Islet precursor cell (in vitro differentiated cells): ENCODE measurements around the gene RPS14.

Experiments
- DNase-seq: peaks from one replicate; pipeline ENCODE4 v3.0.0-alpha.2; 2018

Gene RPS14

DNA sequence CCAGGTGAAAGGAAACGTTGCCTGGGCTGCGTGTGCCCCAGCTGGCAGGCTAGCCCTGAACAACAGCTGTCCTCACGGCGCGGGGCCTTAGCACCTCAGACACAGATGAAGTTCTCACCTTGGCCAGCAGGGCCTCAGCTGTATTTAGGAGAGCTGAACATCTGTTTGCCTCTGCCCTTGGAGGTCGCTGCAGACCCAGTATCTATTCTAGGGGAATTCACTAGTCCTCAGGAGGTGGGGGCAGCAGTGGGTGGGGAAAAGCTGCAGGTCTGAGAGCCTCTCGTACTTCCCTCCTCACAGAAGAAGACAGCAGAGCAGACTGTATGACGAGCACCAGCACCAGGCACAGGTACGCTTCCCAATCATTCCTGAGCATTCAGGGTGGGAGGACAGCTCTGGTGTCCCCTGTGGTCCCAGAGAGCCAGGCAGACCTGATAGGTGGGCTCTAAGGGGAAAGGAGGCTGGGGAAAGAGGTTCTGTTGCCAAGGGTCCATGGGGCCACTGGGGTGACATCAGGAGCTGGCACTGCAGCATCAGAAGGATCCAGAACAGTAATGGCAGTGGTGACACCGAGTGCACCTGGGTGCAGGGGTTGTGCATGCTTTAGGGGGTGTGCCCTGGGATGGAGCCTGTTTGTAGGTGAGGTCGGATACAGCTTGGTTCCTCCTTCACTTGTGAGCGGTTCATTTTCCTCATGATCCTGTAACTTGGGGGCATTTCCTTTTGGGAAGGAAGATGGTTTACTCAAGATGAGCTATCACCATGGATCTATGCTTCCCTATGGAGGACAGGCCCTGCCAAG, 50.6 kb downstream of the RPS14 start:
- DNase-seq, result peak; percentile 72

DNA sequence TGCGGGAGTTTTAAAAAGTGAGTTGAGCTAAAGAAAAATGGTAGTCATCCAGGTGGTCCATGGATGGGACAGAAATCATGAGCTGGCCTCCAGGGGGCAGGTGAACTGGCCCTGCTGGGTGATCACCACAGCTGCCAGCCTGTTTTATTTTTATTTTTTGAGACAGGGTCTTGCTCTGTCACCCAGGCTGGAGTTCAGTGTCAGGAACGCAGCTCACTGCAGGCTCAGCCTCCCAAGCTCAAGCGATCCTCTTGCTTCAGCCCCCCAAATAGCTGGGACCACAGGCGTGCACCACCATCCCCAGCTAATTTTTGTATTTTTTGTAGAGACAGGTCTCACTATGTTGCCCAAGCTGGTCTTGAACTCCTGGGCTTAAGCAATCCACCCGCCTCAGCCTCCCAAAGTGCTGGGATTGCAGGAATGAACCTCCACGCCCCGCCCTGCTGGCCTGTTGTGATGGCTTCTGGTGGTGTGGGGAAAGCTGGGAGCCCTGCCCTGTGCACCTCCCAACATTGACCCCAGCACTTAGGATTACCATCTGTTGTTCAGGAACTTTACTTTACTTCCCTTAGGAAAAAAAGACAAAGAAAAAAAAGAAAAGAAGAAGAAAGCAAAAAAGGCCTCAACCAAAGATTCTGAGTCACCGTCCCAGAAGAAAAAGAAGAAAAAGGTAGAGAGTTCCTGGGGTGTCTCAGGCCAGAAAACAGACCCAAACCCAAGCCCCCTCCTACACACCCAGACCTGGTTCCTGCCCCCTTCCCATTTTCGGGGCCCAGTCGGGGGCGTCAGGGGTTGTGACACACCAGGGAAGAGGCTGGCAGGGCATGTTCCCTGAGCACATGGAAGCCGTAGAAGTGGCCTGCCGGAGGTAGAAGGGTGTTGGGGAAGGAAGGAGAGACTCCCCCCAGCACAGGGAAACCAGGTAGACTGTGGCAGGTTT, 51.5 kb downstream of the RPS14 start:
- DNase-seq, result no peak

DNA sequence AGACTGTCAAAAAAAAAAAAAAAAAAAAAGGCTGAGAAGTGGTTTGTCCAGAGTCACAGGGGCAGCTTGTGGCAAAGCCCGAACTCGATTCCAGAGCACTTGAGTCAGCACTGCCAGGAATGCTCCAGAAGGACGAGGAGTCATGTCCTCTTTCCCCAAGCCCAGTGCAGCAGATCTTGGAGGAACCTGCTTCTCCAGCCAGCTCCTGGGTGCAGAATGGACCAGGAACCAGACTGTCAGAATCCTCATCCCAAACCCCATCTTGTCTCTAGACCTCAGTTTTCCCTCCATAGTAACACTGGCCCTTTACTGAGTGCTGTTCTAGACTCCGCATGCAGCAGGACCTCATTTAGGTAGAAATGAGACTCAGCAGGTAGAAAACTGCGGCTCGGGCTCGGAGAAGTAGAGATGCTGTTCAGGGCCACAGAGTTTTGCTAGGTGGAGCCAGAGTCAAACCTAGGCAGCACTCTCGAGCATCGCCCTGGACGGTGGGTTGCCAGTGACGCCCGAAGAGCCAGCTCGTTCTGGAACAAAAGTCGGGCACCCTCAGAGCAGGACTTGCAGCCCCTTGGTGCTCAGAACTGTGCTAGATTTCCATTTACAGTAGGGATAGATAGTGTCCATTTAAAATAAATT, 52.3 kb downstream of the RPS14 start:
- no peak for DNase-seq

DNA sequence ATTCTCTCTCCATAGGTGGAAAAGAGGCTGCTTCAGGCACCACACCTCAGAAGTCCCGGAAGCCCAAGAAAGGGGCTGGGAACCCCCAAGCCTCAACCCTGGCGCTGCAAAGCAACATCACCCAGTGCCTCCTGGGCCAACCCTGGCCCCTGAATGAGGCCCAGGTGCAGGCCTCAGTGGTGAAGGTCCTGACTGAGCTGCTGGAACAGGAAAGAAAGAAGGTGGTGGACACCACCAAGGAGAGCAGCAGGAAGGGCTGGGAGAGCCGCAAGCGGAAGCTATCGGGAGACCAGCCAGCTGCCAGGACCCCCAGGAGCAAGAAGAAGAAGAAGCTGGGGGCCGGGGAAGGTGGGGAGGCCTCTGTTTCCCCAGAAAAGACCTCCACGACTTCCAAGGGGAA, 53.3 kb downstream of the RPS14 start:
- DNase-seq, result no peak

DNA sequence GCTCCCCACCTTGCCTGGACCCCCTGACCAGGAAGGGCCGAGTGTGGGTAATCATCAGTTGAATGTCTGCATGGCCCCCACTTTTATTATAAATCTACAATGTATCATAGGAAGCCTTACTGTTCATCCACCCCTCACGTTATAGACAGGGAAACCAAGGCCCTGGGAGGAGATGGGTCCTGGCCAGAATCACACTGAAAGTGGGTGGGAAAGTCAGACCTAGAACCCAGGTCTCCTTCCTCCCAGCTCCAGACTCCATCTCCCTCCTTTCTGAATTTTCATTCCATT, 53.9 kb downstream of the RPS14 start:
- no peak for DNase-seq

DNA sequence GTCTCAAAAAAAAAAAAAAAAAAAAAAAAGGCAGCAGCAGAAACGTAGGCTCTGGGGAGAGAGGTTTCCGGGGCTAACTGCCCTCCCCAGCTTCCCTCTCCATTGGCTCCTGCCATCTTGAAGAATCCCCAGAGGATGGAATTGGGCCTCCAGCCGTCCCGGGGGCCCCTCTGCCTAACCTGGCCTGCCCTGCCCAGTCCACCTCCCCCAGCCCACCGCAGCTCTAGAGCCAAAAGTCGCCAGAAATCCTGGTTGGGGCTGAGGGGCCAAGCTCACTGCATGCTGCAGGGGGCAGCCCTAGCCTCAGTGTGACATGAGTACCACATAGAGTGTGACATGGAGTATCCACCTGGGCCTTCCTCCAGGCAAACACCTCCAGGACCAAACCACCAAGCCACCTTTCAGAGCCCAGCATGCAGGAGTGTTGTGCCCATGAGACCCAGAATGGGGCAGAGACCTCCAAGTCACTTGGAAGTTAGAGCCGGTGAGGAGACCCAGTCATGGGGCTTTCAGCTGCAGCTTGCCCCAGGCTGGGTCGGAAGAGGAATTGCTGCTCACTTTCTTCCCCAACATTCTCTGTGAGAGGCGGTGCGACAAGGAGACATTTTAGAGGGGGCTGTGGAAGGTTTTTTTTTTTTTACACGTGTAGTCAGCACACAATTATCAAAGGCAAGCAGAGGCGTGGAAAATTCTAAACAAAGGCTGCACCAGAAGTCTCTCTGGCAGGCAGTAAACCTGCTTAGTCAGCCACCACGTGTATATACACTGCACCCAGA, 54.4 kb downstream of the RPS14 start:
- DNase-seq, result no peak

DNA sequence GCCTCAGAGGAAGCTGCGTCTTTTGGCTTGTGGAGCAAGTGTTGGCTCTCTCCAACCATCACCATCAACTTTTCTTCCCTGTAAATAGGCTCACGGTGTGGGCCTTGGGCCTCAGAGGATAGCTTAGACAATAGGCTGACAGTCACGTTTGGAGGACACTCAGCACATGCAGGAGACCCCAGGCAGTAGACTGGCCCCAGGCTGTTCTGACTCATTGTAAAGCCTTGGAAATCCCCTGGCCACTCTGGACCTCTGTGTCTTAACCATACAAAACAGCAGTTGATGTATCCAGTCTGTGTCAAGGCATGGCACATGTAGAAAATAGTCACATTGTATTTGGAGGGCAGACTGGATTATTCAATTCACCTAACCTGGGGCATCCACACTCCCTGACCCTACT, 55.4 kb downstream of the RPS14 start:
- peak; percentile 76 for DNase-seq

DNA sequence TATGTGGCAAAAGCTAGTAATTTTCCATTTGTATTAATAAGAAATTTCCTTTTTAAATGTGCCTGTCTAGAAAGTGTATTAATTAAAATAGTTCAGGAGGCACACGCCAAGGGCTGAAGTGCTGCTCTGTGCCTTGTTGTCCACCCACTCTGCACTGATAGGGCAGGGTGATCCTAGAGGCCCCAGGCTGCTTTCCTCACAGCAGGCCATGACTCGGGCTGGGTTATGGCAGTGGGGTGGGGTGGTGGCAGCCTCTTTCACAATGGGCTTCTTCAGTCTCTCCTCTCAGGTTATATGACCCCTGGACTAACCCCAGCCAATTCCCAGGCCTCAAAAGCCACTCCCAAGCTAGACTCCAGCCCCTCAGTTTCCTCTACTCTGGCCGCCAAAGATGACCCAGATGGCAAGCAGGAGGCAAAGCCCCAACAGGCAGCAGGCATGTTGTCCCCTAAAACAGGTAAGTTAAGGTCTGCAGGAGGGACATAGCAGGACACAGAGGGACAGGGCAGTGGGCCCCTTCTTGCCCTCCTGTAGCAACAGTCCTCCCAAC, 56.4 kb downstream of the RPS14 start:
- no peak for DNase-seq

DNA sequence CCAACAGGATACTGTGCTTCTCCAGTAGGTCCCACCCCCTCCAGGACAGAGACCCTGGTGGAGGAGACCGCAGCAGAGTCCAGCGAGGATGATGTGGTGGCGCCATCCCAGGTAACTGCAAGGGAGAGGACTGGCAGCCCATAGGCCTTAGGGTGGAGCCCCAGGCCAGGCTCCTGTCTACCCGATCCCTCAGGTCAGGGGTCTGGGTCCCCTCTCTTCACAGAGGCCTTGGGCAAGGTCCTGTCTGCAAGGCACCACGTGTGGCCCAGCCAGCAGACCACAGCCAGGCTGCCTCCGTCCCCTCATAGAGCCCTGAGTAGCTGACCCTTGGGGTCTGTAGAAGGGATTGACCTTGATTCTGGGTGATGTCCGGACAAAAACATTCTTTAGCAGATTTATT, 56.9 kb downstream of the RPS14 start:
- no peak for DNase-seq
